ENCODE results near the gene SEPHS1.

Gene SEPHS1

DNA sequence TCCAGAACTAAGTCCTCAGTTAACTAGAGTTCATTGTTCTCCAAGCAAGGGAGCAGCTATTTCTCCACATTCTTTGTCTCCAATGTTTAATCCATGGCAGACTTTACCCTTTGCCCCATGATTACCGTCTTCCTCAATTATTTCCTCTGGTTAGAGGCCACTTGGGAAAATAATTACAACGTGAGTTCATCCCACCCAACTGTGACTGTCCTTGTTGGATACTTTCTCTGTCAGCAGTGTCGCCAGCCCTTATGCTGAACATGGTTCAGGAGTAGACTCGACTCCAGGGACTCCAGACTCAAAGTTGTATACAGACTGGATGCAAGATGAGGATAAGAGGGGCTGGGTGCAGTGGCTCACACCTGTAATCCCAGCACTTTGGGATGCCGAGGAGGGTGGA lies 17.1 kb upstream of the SEPHS1 start:
- TF ChIP-seq, protein P1, sequence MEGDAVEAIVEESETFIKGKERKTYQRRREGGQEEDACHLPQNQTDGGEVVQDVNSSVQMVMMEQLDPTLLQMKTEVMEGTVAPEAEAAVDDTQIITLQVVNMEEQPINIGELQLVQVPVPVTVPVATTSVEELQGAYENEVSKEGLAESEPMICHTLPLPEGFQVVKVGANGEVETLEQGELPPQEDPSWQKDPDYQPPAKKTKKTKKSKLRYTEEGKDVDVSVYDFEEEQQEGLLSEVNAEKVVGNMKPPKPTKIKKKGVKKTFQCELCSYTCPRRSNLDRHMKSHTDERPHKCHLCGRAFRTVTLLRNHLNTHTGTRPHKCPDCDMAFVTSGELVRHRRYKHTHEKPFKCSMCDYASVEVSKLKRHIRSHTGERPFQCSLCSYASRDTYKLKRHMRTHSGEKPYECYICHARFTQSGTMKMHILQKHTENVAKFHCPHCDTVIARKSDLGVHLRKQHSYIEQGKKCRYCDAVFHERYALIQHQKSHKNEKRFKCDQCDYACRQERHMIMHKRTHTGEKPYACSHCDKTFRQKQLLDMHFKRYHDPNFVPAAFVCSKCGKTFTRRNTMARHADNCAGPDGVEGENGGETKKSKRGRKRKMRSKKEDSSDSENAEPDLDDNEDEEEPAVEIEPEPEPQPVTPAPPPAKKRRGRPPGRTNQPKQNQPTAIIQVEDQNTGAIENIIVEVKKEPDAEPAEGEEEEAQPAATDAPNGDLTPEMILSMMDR (IDR thresholded peaks at IDR 0.05; ENCODE audit: low read depth, low read length, missing control alignments): no peak
- DNase-seq (ENCODE audit: low read depth): no peak
- no peak overlapping the region for H3K4me3 ChIP-seq (ENCODE audit: low read depth, low read length)

DNA sequence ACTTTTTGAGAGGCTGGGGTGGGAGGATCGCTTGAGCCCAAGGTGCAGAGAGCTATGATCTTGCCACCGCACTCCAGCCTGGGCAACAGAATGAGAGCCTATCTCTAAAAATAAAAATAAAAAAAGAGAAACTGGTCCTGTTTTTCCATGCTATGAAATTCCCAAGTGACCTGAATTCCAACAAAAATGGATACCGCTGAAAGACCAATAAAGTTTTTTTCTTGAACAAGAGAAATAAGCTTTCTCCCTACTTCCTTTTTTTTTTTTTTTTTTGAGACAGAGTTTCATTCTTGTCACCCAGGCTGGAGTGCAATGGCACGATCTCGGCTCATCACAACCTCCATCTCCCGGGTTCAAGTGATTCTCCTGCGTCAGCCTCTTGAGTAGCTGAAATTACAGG lies 12.5 kb upstream of the SEPHS1 start:
- TF ChIP-seq, protein P1 (IDR thresholded peaks at IDR 0.05; ENCODE audit: low read depth, low read length, missing control alignments): no peak
- H3K4me3 ChIP-seq (ENCODE audit: low read depth, low read length): no peak overlapping the region
- no peak for DNase-seq (ENCODE audit: low read depth)

DNA sequence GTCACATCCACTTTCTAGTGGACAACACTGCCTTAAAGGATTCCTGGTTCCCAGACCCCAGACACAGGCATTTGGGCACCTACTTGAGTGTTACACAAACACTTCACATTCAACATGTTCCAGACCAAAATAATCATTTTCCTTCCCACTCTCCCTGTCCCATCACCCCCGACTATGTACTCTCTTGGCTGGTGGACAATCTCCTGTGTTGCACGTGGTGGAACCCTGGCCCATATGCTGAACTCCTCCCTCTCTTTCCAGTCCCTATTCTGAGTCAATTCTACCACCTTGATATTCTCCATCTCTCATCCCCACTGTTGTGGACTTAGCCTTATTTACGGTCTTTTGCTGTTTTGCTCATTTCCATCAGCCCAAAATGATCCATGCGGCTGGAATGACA lies 8.3 kb upstream of the SEPHS1 start:
- DNase-seq (ENCODE audit: low read depth): no peak
- H3K4me3 ChIP-seq (ENCODE audit: low read depth, low read length): no peak overlapping the region
- TF ChIP-seq, protein P1 (IDR thresholded peaks at IDR 0.05; ENCODE audit: low read depth, low read length, missing control alignments): no peak

DNA sequence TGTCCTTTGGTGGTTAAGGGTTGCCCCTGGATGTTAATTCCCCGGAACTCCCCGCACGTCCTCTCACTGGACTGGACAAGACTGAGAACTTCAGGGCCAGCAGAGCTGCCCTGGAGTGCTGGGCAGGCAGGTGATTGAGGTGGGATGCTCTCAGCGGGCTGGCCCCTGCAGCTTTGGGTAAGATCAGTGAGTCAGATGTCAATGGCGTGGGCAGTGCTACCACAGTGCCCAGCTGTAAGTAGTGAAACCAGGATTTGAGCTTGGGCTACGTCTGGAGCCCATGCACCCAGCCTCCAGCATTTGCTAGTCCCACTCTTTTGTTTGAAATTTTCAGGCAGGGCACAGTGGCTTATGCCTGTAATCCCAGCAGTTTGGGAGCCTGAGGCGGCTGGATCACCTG lies 6.7 kb upstream of the SEPHS1 start:
- DNase-seq (ENCODE audit: low read depth): no peak
- TF ChIP-seq, protein P1 (IDR thresholded peaks at IDR 0.05; ENCODE audit: low read depth, low read length, missing control alignments): no peak
- no peak overlapping the region for H3K4me3 ChIP-seq (ENCODE audit: low read depth, low read length)

DNA sequence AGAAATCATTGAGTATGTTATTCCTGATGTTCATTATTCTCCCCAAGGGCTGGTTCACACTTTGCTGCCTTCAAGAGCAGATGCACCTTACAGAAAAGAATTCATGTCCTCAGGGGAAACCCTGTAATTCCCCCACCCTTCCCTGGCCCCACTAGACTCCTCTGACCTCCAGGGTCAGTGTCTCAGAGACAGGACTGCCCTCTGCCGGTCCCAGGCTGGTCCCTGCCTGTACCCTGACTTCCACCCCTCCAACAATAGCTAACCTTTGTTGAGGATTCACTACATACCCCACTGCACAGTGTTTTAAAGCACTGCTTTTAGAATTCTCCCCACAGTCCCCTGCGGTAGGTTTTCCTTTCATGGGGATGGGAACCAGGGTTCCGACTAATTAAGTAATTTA lies 4.4 kb upstream of the SEPHS1 start:
- DNase-seq (ENCODE audit: low read depth): no peak
- TF ChIP-seq, protein P1 (IDR thresholded peaks at IDR 0.05; ENCODE audit: low read depth, low read length, missing control alignments): peak; percentile 61
- no peak overlapping the region for H3K4me3 ChIP-seq (ENCODE audit: low read depth, low read length)

DNA sequence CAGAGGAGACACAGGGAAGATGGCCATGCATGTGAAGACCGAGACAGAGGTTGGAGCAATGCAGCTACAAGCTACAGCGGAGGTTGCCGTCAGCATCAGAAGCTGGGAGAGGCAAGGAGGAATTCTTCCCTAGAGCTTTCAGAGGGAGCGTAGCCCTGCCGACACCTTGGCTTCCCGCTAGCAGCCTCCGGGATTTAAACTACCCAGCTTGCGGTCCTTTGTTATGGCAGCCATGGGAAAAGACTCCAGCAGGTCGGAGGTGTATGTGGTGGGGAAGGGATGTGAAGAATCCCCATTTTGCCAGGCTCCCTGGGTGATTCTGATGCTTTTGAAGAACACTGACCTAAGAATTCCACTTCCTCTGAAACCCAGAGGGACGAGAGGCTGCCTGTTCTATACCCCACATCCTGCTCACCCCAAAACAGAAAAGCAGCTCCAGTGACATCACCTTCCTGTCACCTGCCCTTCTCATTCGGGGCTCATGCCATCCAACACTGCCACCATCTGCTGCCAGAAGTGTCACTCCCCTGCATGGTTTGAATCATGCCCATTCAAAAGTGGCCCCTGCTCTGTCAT lies 3.3 kb upstream of the SEPHS1 start:
- H3K4me3 ChIP-seq (ENCODE audit: low read depth, low read length): no peak overlapping the region
- no peak for DNase-seq (ENCODE audit: low read depth)
- TF ChIP-seq, protein P1 (IDR thresholded peaks at IDR 0.05; ENCODE audit: low read depth, low read length, missing control alignments): no peak
